Measurements from ENCODE around the gene SLC25A15. TPM values are rescaled to one million over a fixed set of nuclear protein-coding genes. Genes with fewer than 3 reads are reported as not detected.
"Not testable (repeated sequence)": the region's sequence is repeated elsewhere in the genome, so short reads cannot be mapped to it uniquely, and the experiment has no call there.

The SLC25A15 gene
- total and polyA plus RNA-seq, 4 experiments from 2014 or later: 4.2 to 8.5 (median 6.4) TPM

GRCh38 chr13:40840955-40841354 lies 51.5 kb downstream of the SLC25A15 start:
- H3K27ac ChIP-seq (ENCODE audit: low read depth, low read length); H3K27ac Mint-ChIP-seq; H3K27me3 ChIP-seq (ENCODE audit: insufficient read depth, low read length); H3K4me1 ChIP-seq (ENCODE audit: insufficient read depth, low read length); H3K27me3 Mint-ChIP-seq; DNase-seq; H3K9me3 ChIP-seq (ENCODE audit: control insufficient read depth in 1 of 2, low read length in 2 of 2); POLR2A ChIA-PET (ENCODE audit: partially characterized antibody); H3K4me3 Mint-ChIP-seq; intact Hi-C loops (cut with micrococcal nuclease); H3K4me3 ChIP-seq (ENCODE audit: low read length in 2 of 2); H3K4me1 Mint-ChIP-seq; CTCF ChIA-PET (ENCODE audit: partially characterized antibody); H3K36me3 ChIP-seq (ENCODE audit: insufficient read depth, low read length): not testable (repeated sequence)
- peaks cover 0 to 18% (median 3%) of the 10 kb centered on the region in 8 donors for H3K9me3 Mint-ChIP-seq
- H3K36me3 Mint-ChIP-seq: peaks cover 40 to 61% of the 10 kb centered on the region in 2 donors

Small RNA genes within 50 kb of the gene (microRNA-seq; reads per million reads assigned to microRNA genes)
- not detected for gene MIR621 (ENCODE audit: borderline microRNAs expressed, borderline number of aligned reads, borderline replicate concordance)

Other genes starting within 250 kb of the SLC25A15 start
- 10 to 100 TPM; 68.0 to 68.4 TPM for gene FOXO1, start 123.0 kb upstream of the SLC25A15 start, total RNA-seq
- gene FOXO1, start 123.0 kb upstream of the SLC25A15 start, polyA plus RNA-seq: 10 to 100 TPM; 35.2 to 72.3 TPM
- gene MRPS31, start 18.4 kb upstream of the SLC25A15 start, total RNA-seq: 10 to 100 TPM; 37.7 to 39.5 TPM
- 10 to 100 TPM; 48.2 to 58.5 TPM for gene MRPS31, start 18.4 kb upstream of the SLC25A15 start, polyA plus RNA-seq
- 100 to 1,000 TPM; 188 to 192 TPM for gene ELF1, start 229.7 kb downstream of the SLC25A15 start, total RNA-seq
- 100 to 1,000 TPM; 136 to 149 TPM for gene ELF1, start 229.7 kb downstream of the SLC25A15 start, polyA plus RNA-seq